Fibroblast of pulmonary artery (primary cell): ENCODE results near the gene NLK.
"Not testable (repeated sequence)": the region's sequence is repeated elsewhere in the genome, so short reads cannot be mapped to it uniquely, and the experiment has no call there.

Experiments
- DNase-seq: peaks from one replicate; pipeline ENCODE4 v3.0.0-alpha.2; 2010; ENCODE audit warnings: low read depth
- H3K4me3 ChIP-seq: replicated peaks from 2 replicates; pipeline ENCODE4 v1.5.1; 2011; ENCODE audit warnings: low read depth, mild to moderate bottlenecking, control low read depth, low read length, moderate library complexity
- TF ChIP-seq, protein P1 (sequence below): IDR thresholded peaks from 2 replicates; pipeline ENCODE4 v1.5.1; 2011; ENCODE audit warnings: mild to moderate bottlenecking, control low read depth, low read length, inconsistent platforms; ENCODE audit errors: missing control alignments

NLK gene

GRCh38 chr17:28029044-28029443 lies 13.4 kb upstream of the NLK start:
- DNase-seq: no peak
- TF ChIP-seq, protein P1, sequence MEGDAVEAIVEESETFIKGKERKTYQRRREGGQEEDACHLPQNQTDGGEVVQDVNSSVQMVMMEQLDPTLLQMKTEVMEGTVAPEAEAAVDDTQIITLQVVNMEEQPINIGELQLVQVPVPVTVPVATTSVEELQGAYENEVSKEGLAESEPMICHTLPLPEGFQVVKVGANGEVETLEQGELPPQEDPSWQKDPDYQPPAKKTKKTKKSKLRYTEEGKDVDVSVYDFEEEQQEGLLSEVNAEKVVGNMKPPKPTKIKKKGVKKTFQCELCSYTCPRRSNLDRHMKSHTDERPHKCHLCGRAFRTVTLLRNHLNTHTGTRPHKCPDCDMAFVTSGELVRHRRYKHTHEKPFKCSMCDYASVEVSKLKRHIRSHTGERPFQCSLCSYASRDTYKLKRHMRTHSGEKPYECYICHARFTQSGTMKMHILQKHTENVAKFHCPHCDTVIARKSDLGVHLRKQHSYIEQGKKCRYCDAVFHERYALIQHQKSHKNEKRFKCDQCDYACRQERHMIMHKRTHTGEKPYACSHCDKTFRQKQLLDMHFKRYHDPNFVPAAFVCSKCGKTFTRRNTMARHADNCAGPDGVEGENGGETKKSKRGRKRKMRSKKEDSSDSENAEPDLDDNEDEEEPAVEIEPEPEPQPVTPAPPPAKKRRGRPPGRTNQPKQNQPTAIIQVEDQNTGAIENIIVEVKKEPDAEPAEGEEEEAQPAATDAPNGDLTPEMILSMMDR: no peak
- no peak overlapping the region for H3K4me3 ChIP-seq

GRCh38 chr17:28030386-28030785 lies 12.1 kb upstream of the NLK start:
- no peak for DNase-seq
- TF ChIP-seq, protein P1: no peak

DNA sequence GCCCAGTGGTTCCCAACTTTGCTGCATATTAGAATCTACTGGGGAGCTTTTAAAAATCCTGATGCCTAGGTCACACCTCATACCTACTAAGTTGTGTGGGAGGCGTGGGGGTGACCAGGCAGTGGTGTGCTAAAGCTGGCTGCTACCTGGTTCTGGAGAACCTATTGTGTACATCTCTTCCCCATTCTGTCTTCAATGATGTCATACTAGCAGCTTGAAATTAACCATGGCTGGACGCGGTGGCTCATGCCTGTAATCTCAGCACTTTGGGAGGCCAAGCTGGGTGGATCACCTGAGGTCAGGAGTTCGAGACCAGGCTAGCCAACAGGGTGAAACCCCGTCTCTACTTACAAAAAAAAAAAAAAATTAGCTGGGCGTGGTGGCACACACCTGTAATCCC lies 11.3 kb upstream of the NLK start:
- TF ChIP-seq, protein P1: no peak
- DNase-seq: no peak
- no peak overlapping the region for H3K4me3 ChIP-seq

More at GRCh38 chr17:28030386-28030785, 12.1 kb upstream of the NLK start:
- no peak overlapping the region for H3K4me3 ChIP-seq

DNA sequence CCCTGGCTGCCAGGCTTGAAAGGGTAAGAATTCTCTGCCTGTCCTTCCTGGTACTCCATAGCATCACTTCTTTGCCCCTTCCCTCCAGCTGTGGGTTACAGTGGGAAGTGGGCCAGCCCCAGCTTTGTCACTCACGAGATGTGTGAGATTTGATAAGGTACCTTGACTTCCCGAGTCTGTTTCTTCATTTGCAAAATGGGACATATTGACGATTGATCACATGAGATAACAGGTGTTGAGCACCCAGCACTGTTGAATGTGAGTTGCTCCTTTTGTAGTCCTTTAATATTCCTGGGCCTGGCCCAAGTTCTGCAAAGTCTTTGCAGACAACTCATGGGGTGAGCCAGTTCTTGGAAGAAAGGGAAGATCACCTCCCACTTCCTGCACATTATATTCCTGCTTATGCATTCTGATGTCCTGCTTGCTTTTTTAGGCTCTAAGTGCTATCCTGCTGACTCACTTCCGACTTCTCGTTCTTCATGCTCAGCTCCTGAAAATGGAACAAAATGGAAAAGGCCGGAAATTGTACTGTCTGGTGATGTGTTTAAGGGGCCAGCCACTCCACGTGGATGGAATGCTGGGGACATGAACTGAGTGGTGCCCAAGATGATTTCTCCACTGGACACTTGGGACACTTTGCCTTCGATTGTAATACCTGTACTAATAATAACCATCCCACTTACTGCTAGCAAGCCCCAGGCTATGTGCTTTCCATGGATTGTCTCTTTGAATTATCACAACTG lies 8.3 kb upstream of the NLK start:
- DNase-seq: peak; percentile 97
- H3K4me3 ChIP-seq: no peak overlapping the region
- TF ChIP-seq, protein P1: no peak

- not testable (repeated sequence) for H3K4me3 ChIP-seq, DNase-seq
Observed at GRCh38 chr17:28035452-28035851, 7.0 kb upstream of the NLK start.

- DNase-seq, H3K4me3 ChIP-seq: not testable (repeated sequence)
Observed at GRCh38 chr17:28035884-28036283, 6.6 kb upstream of the NLK start.

DNA sequence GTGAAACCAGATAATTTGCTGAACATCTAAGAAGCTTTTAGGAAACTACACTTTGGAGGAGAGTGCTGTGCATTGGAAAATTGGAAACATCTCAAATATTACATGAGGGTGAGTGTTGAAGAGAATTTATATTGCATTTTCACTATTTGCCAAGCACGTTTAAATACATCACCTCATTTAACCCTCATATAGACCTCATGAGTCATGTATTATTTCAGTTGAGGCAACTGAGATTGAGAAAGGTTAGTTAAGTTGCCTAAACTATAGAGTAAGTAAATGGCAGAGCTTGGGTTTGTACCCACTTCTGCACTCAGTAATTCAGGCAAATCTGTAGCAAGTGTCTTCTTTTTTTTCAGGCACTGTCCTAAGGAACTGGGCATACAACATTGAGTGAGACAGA lies 3.7 kb upstream of the NLK start:
- TF ChIP-seq, protein P1: no peak
- peak; percentile 45 for DNase-seq
- H3K4me3 ChIP-seq: no peak overlapping the region

DNA sequence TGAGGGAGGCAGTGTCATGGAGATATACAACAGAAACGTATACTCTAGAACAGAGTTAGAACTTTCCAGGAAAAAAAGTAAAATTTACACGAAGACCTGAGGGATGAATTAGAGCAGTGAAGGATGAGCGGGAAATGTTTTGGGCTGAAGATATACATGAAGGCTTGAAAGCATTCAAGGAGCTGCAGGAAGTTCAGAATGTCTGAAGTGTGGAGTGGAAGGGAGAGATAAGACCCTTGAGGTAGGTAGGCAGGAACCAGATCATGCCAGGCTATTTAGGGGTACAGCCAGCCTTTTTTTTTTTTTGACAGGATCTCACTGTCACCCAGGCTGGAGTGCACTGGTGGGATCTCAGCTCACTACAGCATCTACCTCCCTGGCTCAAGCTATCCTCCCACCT lies 3.2 kb upstream of the NLK start:
- H3K4me3 ChIP-seq: no peak overlapping the region
- DNase-seq: no peak
- TF ChIP-seq, protein P1: no peak
